Frontal cortex (tissue), 4 donors: ENCODE measurements around the gene DTNB. TPM values are rescaled to one million over a fixed set of nuclear protein-coding genes. Genes with fewer than 3 reads are reported as not detected.

ENCODE experiments used
- DNase-seq, 2 donors: peaks; one replicate each; pipeline ENCODE4 v3.0.0; 2012; ENCODE audit warnings: low spot score in 2 of 2
- FAIRE-seq: peaks from 2 replicates; lab custom pipeline; 2012; peaks lifted over from hg19 to GRCh38; lab: Jason Lieb, UNC
- total RNA-seq: library from RNA; depleted of rRNA; stranded (reverse); fragments of >200 nt; gene quantifications from one replicate; pipeline ENCODE4 v1.2.3, GENCODE V29; 2014
- donor health status: control.
- donor health status: control.
- donor health status: control.

The DTNB gene
- total RNA-seq, 1 donor from 2014 or later, result 18.3 TPM

GRCh38 chr2:25483607-25484266, 189.6 kb downstream of the DTNB start:
- DNase-seq, result no peak
- no peak for FAIRE-seq

GRCh38 chr2:25482341-25482740, 191.0 kb downstream of the DTNB start:
- no peak for DNase-seq
- FAIRE-seq, result no peak

- DNase-seq (no peak), FAIRE-seq (no peak)
Observed at GRCh38 chr2:25481381-25482300, 191.7 kb downstream of the DTNB start.

GRCh38 chr2:25480561-25480960, 192.8 kb downstream of the DTNB start:
- no peak for FAIRE-seq
- no peak for DNase-seq

- FAIRE-seq (no peak), DNase-seq (no peak)
Observed at GRCh38 chr2:25479761-25480160, 193.6 kb downstream of the DTNB start.

- no peak for FAIRE-seq
Observed at GRCh38 chr2:25478736-25479135, 194.6 kb downstream of the DTNB start.

GRCh38 chr2:25473758-25474340, 199.5 kb downstream of the DTNB start:
- DNase-seq, result peak in 1 of 2 donors; percentile 16
- FAIRE-seq, result no peak

More at GRCh38 chr2:25478736-25479135, 194.6 kb downstream of the DTNB start:
- DNase-seq, result no peak

GRCh38 chr2:25473131-25473530, 200.2 kb downstream of the DTNB start:
- DNase-seq (no peak), FAIRE-seq (no peak)

- no peak for DNase-seq
- FAIRE-seq, result no peak
Observed at GRCh38 chr2:25470806-25471205, 202.6 kb downstream of the DTNB start.

GRCh38 chr2:25467743-25468142, 205.6 kb downstream of the DTNB start:
- FAIRE-seq (no peak), DNase-seq (no peak)

- no peak for FAIRE-seq
- no peak for DNase-seq
Observed at GRCh38 chr2:25462021-25462420, 211.4 kb downstream of the DTNB start.

- DNase-seq (no peak), FAIRE-seq (no peak)
Observed at GRCh38 chr2:25460261-25460905, 213.0 kb downstream of the DTNB start.

GRCh38 chr2:25454824-25455611, 218.4 kb downstream of the DTNB start:
- DNase-seq, result no peak

GRCh38 chr2:25453199-25453905, 220.0 kb downstream of the DTNB start:
- DNase-seq (no peak), FAIRE-seq (no peak)

More at GRCh38 chr2:25454824-25455611, 218.4 kb downstream of the DTNB start:
- no peak for FAIRE-seq

GRCh38 chr2:25448808-25449207, 224.6 kb downstream of the DTNB start:
- FAIRE-seq (no peak), DNase-seq (no peak)

- FAIRE-seq, result no peak
- no peak for DNase-seq
Observed at GRCh38 chr2:25447018-25447417, 226.4 kb downstream of the DTNB start.

- DNase-seq, result no peak
- FAIRE-seq, result no peak
Observed at GRCh38 chr2:25446122-25446521, 227.3 kb downstream of the DTNB start.

GRCh38 chr2:25445464-25445863, 227.9 kb downstream of the DTNB start:
- DNase-seq, result no peak
- no peak for FAIRE-seq
